GM21526 (cell line): ENCODE data around the gene ACTR3C.
"Not testable (repeated sequence)": the region's sequence is repeated elsewhere in the genome, so short reads cannot be mapped to it uniquely, and the experiment has no call there.

ENCODE experiments used
- ATAC-seq: cut with Tn5 transposase; IDR thresholded peaks from one replicate; pipeline ENCODE4 v1.9.1; 2021; ENCODE audit warnings: moderate library complexity; ENCODE audit not compliant: unreplicated experiment, low FRiP score

Gene ACTR3C

DNA sequence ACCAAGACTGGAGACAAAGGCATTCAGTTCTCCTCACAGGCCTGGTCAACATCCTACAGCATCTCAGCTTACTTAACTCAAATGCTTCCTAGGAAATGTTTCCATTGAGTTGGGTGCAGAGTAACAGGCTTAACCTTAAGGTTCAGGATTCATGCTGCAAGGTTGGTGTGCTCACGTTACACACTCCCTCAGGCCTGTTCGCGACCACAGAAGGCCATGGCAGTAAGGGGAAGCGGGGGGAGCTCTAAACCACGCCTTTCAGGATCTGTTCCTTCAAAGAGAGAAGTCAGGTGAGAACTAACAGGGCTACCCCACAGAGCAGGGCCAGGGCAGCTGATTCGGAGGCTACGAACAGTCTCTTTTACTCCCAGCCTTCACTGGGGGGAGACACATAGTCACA, 35.5 kb downstream of the ACTR3C start:
- ATAC-seq: not testable (repeated sequence)

DNA sequence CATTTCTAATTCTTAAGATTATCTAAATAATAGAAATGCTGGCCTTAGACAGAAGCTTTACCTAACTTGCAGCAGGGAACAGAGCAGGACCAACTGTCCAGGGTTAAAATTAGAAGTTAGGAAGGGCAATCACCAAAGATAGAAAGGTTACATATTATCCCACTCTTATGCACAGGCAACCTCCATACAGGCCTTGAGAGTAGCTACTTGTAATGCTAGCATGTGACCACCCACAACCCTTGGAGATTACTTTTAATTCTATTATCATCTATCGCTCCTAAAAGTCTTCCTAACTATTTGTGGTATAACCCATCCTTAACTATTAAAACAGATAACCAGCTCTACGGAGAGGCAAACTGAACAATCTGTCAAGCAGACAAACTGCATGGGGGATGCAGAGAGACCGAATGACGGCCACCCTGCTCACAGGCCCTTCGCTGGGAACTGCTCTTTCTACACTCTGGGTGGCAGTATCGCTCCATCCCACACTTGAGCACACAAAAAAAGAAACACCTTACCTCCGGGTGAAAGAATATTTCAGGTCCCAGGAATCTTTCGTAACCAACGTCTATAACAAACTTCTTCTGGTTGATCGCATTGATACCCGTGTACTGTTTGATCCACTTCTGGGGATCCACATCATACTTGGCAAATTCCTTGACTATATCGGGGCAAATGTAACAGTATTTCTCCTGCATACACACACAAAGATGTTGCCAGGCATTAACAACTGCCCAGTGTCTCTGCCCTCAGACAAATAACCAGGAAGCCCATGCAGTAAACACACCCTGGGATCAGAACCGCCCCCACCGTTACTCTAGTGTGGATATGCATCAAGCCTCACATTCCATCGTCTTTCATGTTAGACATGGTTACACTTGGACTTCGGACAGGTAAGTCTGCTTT, 37.2 kb downstream of the ACTR3C start:
- ATAC-seq: not testable (repeated sequence)

DNA sequence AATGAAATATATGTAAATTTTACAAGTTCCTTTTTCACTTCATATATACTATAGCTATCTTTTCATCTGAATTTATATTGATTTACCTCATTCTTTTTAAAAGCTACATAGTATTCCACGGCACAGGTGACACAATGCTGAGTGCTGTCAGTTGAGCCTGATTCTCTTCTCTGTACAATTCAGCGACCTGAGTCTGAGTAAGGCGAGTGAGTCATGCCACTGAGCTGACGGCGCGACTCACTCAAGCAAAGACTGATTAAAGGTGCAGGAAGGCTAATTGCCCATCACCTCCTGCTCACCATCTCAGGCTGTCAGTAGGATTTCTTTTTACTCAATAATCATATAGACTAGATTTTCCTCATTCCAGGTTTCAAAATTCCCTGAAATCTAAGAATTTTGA, 39.7 kb downstream of the ACTR3C start:
- ATAC-seq: not testable (repeated sequence)

DNA sequence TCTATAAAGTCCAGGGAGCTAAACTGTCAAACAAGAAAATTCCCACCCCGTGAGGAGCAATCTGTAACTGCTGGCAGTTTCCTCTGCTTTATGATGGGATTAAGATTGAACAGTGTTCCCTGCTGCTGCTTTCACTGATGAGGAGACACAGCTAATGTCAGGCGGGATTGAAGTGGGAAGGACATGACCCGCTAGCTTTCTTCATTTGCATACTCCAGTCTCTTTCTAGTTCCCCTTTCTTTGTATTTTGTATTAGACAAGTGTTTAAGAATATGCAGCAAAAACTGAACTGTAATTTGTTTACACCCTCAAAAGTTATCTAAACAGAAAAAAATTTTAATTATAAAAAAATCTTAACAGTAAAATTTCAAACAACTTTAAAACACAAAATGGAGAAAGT, 40.2 kb downstream of the ACTR3C start:
- ATAC-seq: not testable (repeated sequence)

DNA sequence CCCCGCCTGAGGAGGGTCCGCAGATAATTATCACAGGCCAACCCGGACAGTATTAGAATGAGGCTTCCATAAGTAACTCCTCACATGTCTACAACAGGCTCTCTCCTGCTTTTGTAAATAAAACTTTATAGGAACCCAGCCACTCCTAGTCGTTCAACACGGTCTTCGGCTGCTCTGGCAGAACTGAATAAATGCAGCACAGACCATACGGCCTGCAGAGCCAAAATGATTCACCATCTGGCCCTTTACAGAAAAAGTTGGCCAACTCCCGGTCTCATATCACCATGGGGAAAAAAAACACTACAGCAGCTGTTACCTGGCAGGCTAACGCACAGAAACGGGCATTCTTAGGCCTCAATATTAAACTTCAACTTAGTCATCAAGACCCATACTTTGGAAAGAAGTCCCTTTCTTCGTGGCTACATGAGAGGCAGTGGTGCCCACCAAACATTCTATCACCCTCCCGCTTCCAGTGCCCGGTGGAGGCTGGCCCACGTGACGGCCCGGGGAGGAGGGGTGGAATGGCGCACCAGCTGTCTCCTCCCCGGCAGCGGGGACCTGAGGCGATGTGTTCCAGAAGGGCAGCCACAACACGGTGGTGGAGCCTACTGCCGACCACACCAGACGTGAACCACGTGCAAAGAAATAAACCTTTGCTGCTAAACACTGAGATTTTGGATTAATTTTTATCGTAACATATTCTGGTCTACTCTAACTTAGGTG, 41.5 kb downstream of the ACTR3C start:
- not testable (repeated sequence) for ATAC-seq

DNA sequence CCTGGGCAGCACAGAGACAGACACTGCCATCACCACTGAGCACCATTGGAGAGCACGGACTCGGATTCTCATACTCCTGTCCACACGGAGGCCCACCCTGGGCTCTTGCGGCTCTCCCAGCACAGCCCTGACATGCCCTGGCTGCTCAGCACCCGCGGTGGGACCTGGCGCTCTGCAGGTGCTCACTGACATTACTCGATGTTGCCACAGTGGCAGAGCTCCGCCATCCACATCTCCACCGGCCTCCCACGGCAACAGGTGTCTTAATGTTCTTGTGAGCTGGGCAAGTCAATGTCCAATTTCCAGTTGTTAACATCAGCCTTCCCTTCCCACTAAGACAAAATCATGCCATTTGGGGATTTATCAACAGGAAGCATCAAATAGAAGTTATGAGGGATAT, 45.0 kb downstream of the ACTR3C start:
- ATAC-seq: not testable (repeated sequence)

DNA sequence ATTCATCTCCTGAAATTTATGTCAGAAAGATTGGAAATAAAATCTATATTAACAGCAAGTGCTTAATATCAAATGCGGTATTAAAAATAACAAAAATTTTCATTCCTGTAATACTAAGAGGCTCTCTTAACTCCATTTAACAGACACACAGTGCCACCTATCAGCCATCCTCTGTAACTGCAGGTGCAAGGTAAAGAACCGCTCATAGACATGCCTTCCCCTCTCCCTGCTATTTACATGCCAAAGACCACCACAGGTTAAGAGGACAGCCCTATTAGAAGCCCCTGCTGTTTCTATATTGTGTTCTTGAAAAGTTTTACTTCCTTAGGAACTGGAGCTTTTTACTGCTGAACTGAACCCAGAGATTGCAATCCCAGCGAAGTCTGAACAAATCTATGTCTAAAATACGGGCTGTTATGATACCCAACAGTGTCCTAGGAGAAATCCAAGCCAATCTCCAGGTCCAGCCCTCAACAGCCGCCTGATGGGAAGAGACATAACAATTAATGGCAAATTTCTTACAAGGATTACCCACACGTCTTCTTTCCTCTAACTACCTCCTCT, 47.1 kb downstream of the ACTR3C start:
- peak; percentile 69 for ATAC-seq

DNA sequence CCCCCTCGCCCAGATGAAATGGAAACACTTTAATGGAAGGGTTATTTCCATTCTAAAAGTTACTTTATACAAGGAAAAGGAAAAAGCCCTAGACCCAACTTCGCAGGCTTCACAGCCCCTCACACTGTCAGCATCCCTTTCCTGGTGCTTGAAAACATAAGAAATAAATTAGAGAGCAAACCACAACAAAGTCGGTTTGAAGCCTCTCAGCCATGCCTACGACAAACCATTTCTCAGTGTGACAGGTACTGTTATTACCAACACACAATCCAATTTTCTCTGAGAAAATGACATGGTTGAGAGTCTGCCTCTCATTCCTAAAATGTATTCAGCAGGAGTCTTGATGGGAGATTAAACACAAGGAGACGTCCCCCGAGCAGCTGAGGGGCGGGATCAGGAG, 51.4 kb downstream of the ACTR3C start:
- ATAC-seq: not testable (repeated sequence)

DNA sequence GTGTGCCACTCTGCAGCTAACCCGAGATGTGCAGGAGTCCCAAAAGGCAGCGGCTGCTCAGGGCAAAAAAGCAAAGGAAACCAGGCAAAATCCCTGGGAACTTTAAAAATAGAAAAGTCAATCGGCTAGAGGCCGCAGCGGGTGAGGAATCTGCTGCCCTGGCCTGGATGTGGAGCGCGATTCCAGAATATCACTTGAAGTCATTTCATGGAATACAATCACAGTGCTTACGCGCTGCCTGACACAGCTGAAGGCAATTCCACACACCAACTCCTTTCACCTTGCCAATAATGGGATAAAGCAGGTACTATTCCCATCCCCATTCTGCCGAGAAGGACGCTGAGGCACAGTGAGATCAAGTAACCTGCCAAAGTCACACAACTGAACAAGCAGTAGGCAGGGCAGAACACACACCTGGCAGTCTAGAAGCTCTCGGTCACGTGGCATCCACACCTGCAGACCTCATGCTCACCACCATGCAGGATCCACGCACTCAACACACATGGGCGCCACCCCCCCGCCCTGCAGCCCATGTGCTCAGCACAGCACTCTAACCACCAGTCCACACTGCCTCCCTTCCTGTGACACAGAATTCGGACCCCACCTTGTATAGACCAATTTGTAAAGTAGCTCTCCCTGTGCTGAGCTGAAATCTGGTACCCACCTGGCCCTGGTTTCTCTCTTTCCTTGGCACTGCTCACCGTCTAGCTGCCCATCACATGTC, 53.1 kb downstream of the ACTR3C start:
- ATAC-seq: not testable (repeated sequence)

DNA sequence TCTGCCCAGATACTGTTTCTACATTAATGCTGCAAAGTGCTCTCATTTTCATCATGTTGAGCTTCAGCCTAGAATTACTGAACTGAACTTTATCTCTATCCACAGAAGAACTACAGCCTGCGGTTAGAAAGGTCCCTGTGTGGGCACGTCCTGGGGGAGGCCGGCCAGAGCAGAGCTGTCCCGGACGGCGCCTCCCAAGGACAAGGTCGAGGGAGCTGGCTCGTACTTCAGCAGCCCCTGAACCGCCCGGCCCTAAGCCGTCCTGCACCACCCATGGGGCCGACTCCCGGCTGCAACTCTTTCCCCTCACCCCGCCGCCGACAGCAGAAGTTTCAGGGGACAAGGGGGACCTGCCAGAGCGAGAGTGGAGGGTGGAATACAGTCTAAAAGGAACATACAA, 54.5 kb downstream of the ACTR3C start:
- ATAC-seq: not testable (repeated sequence)

DNA sequence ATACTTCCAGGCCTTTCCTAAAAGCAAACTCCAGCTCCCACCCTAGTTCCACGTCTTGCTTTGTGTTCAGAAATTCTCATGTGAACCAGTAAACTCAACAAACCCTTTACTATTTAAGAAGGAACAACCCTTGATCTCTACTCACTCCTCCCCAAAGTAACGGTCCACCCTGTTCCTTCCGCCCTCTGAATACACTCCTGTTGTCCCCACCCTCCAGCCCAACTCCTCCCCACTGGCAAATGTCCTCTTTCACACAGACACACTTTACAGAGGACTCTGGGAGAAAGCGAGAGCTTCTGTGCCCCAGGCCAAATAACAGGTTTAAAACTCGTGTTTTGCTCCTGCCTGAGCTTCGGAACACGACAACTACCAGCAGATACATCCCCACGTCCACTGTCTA, 55.1 kb downstream of the ACTR3C start:
- ATAC-seq: not testable (repeated sequence)

DNA sequence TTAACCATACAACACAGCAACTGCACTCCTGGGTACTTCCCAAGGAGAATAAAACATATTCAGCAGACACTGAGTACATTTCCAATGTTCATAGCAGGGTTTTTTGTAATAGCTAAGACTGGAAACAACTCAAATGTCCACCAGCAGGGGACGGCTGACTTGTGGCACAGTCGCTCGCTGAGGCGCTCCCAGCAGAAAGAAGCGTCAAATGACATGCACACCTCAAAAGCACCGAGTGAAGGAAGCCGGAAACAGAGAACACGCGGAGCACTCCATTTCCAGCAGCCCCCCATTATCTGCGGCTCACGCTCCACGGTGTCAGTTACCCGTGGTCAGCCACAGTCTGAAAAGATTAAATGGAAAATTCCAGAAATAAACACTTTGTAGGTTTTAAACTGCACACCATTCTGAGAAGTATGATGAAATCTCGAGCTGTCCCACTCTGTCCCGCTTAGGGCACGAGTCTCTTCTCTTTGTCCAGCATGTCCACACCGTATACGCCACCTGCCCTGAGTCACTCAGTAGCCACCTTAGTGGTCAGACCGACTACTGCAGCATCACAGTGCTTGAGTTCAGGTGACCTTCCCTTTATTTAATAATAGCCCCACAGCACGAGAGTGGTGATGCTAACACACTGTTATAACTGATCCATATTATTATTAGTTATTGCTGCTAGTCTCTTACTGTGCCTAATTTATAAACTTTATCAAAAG, 56.2 kb downstream of the ACTR3C start:
- not testable (repeated sequence) for ATAC-seq

DNA sequence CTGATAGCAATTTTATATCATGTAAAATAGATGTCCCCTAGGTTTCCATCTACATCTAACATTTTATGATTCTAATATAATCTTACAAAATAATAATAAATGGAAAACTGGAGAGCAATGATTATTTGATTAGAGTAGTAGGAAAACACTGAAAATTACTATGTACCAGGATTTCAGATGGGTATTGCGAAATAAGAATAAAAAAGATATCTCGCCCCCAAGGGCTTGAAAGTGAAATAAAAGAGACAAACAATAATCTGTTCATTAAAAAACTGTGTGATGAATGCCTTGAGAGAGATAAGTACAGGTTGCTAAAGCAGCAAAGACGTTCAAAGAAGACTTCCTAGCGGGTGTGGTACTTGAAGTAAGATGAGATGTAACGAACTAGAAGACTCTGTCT, 60.7 kb downstream of the ACTR3C start:
- ATAC-seq: not testable (repeated sequence)

DNA sequence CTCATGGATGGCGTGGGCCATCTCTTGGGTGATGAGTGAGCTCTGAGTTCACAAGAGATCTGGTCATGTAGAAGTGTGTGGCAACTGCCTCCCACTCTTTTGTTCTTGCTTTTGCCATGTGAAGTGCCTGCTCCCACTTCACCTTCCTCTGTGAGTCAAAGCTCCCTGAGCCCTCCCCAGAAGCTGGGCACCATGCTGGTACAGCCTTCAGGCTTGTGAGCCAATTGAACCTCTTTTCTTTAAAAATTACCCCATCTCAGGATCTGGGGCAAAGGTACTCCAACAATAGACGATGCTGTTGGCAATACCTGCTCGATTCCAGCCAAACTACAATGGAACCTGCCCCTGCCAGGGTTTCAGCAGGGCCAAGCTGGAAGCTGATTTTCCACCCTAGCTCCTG, 75.6 kb downstream of the ACTR3C start:
- ATAC-seq: not testable (repeated sequence)

DNA sequence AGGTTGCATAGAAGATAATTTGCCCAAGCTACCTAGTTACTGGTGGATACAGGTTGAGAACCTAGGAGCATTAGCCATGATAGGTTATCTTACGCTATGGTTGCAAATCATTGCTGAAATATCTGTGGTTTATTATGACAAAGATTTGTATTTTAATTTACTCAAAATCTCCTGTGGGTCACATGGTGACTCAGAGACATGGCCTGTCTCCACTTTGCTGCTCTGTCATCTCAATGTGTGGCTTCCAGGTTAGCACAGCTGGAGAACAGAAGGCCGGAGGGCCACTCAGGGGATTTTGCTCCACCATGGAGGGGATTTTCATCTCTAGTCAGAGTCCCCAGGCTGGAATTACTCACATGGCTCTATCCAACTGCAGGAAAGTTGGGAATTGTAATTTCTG, 78.1 kb downstream of the ACTR3C start:
- ATAC-seq: not testable (repeated sequence)

DNA sequence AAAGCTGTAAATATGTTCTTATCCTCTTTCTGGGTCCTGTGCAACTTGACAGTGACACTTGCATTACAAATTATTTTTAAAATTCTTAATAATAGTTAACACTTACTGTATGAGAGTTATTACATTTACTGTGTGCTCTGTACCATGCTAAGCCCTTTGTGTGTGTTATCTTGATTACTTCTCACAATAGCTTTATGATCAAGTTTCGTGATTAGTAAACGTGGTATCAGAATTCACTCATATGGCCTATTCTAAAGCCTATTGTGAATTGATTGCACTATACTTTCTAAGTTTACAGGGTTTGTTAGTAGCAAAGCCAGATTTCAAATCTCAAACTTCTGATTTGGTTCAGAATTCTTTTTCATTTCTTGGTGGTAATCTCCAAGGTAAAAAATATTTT, 80.4 kb downstream of the ACTR3C start:
- not testable (repeated sequence) for ATAC-seq

DNA sequence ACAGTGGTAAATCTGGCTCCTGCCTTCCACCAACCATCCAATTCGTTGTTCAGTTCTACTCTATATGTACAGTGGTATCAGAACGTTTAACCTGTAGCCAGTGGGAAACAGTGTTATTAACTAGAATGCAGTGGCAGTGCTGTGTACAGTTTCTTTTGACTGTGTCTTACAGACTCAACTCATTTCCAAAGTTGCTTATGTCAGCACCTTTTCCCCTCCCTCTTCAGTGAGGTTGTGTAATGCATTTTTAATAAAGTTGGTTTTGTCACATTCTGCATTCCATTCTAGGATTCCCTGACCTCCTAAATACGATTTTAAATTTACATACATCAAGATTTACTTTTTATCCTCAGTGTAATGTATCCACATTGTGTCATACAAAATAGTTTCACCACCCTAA, 97.9 kb downstream of the ACTR3C start:
- ATAC-seq: not testable (repeated sequence)

DNA sequence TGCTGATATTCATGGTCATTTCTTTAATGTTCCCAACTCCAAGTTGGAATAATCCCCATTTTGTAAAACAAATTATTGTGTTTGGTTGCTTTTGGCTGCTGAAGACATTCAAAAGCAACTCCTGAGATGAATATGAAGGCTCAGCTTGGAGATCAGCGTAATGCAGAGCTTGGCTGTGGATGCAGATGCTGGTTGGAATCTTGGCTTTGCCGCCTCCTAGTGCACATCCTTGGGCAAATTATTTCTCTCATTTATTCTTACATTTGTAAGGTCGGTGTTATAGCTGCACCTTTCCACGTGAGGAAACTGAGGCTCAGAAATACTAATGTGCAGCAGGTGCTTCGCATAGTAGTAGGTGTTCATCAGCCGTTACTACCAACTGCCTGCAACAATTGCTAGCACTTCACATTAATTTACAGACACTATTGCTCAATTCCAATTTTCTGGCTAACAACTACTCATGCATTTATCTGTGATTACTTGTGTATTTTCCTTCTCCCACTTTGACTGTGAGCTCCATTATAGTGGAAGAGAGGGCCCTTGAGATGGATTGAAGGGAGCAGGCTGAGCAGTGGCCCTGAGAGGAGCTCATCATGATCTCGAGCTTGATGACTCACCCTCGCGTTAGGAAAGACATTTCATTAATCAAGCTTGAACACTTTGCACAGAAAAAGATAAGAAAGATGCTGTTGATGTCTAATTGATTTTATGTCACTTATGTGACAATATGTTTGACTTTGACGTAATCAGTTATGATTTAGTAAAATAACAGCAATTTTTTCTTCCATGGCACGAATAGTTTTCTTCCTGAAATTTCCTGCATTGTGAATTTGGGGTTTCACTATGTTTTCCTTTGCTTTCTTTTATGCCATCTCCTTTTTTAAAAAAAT, 101.0 kb downstream of the ACTR3C start:
- ATAC-seq: not testable (repeated sequence)

DNA sequence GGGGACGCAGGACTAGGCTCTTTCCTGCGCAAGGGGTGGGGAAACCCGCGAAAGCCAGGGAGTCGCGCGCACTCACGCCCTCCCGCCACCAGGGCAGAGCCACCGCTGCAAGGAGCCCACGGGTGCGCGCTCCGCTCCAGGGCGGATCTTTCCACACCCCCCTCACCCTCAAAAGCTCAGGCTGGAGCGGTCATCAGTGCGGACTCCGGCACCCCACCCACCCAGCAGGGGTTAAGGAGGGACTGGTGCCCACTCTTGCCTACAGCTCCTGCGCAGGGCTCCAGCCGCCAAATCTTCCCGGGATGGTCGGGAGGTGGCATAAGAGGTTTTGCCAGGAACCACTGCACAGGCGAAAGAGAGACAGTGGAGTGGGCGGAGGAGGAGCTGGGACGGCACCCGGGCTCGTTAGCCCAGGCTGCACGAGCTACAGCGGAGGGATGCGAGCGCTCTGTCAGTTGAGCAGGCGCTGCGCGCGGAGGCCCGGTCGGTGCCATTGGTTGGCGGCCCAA, 102.6 kb downstream of the ACTR3C start:
- not testable (repeated sequence) for ATAC-seq
